ENCODE measurements around the gene SUMO2. TPM values are rescaled to one million over a fixed set of nuclear protein-coding genes. Genes with fewer than 3 reads are reported as not detected.

The SUMO2 gene
- total and polyA plus RNA-seq, 9 of the 15 experiments (the other 6 are each of a cell fraction or from before 2014, with no cell fraction given): 157 to 733 (median 419) TPM

GRCh38 chr17:75205037-75205792 lies 22.5 kb upstream of the SUMO2 start, which contains the start of gene NUP85 (continued):
- TF ChIP-seq STAT6 (CRISPR knock-in tag; IDR thresholded peaks at IDR 0.05): peak; percentile 14; the same call in 1 of the 2 replicates
- TF ChIP-seq E2F3 (CRISPR knock-in tag; IDR thresholded peaks at IDR 0.05): peak; percentile 93
- peak; percentile 92 for TF ChIP-seq SUPT5H (IDR thresholded peaks at IDR 0.05)
- TF ChIP-seq ZNF699 (CRISPR knock-in tag; IDR thresholded peaks at IDR 0.05; ENCODE audit: insufficient replicate concordance): no peak
- TF ChIP-seq STAT5A (IDR thresholded peaks at IDR 0.05; ENCODE audit: borderline replicate concordance, low read length): no peak
- peak; percentile 2; the same call in 1 of the 2 replicates for TF ChIP-seq JUND (IDR thresholded peaks at IDR 0.05; ENCODE audit: borderline replicate concordance, low read depth, low read length)
- TF ChIP-seq JUND (tag; IDR thresholded peaks at IDR 0.05; ENCODE audit: borderline replicate concordance, low read depth, low read length): no peak
- no peak for TF ChIP-seq PCBP2 (IDR thresholded peaks at IDR 0.05; ENCODE audit: low read depth, low read length, poor library complexity, severe bottlenecking)
- TF ChIP-seq, protein P1, sequence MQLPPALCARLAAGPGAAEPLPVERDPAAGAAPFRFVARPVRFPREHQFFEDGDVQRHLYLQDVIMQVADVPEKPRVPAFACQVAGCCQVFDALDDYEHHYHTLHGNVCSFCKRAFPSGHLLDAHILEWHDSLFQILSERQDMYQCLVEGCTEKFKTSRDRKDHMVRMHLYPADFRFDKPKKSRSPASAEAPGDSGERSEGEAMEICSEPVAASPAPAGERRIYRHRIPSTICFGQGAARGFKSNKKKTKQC (CRISPR knock-in tag; IDR thresholded peaks at IDR 0.05): peak; percentile 16; the same call in 1 of the 2 replicates
- no peak for TF ChIP-seq AFF4 (CRISPR knock-in tag; IDR thresholded peaks at IDR 0.05)
- TF ChIP-seq ZBTB43 (CRISPR knock-in tag; IDR thresholded peaks at IDR 0.05): no peak
- TF ChIP-seq, protein P2, sequence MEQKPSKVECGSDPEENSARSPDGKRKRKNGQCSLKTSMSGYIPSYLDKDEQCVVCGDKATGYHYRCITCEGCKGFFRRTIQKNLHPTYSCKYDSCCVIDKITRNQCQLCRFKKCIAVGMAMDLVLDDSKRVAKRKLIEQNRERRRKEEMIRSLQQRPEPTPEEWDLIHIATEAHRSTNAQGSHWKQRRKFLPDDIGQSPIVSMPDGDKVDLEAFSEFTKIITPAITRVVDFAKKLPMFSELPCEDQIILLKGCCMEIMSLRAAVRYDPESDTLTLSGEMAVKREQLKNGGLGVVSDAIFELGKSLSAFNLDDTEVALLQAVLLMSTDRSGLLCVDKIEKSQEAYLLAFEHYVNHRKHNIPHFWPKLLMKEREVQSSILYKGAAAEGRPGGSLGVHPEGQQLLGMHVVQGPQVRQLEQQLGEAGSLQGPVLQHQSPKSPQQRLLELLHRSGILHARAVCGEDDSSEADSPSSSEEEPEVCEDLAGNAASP (IDR thresholded peaks at IDR 0.05): no peak
- TF ChIP-seq CBFB (CRISPR knock-in tag; IDR thresholded peaks at IDR 0.05): no peak
- no peak for TF ChIP-seq RBM34 (IDR thresholded peaks at IDR 0.05; ENCODE audit: borderline replicate concordance, insufficient read depth, low read length)
- TF ChIP-seq, protein P3, sequence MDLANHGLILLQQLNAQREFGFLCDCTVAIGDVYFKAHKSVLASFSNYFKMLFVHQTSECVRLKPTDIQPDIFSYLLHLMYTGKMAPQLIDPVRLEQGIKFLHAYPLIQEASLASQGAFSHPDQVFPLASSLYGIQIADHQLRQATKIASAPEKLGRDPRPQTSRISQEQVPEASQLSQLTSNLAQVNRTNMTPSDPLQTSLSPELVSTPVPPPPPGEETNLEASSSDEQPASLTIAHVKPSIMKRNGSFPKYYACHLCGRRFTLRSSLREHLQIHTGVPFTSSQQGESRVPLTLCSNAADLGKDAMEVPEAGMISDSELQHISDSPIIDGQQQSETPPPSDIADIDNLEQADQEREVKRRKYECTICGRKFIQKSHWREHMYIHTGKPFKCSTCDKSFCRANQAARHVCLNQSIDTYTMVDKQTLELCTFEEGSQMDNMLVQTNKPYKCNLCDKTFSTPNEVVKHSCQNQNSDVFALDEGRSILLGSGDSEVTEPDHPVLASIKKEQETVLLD (IDR thresholded peaks at IDR 0.05): peak; percentile 82

Measured in K562 (cell line).